Measurements from ENCODE around the gene CDH23. TPM values are rescaled to one million over a fixed set of nuclear protein-coding genes. Genes with fewer than 3 reads are reported as not detected.

CDH23 gene
- total and polyA plus RNA-seq, 7 donors = 1.00 to 3.8 (median 1.9) TPM

DNA sequence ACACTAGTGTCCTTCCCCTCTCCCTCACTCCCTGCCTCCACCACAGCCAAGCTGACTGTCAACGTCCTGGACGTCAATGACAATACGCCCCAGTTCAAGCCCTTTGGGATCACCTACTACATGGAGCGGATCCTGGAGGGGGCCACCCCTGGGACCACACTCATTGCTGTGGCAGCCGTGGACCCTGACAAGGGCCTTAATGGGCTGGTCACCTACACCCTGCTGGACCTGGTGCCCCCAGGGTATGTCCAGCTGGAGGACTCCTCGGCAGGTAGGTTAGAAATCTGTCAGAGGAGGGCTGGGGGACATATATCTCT is 401.5 kb downstream of the CDH23 start:
- TF ChIP-seq, protein P1, sequence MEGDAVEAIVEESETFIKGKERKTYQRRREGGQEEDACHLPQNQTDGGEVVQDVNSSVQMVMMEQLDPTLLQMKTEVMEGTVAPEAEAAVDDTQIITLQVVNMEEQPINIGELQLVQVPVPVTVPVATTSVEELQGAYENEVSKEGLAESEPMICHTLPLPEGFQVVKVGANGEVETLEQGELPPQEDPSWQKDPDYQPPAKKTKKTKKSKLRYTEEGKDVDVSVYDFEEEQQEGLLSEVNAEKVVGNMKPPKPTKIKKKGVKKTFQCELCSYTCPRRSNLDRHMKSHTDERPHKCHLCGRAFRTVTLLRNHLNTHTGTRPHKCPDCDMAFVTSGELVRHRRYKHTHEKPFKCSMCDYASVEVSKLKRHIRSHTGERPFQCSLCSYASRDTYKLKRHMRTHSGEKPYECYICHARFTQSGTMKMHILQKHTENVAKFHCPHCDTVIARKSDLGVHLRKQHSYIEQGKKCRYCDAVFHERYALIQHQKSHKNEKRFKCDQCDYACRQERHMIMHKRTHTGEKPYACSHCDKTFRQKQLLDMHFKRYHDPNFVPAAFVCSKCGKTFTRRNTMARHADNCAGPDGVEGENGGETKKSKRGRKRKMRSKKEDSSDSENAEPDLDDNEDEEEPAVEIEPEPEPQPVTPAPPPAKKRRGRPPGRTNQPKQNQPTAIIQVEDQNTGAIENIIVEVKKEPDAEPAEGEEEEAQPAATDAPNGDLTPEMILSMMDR (IDR thresholded peaks at IDR 0.05) = no peak
- H3K27ac ChIP-seq = no peak overlapping the region
- H3K36me3 ChIP-seq (ENCODE audit: insufficient read depth in 1 of 2, low read depth in 1 of 2) = no peaks in the 10 kb centered on the region
- 89 to 91% (median 91%) methylated on average over 6 of the region's 6 CpGs for WGBS, 3 donors
- no peaks in the 10 kb centered on the region for H3K9me3 ChIP-seq
- H3K4me3 ChIP-seq = no peak overlapping the region
- no peaks in the 10 kb centered on the region for H3K27me3 ChIP-seq (ENCODE audit: insufficient read depth in 3 of 3, low read length in 2 of 3)
- intact Hi-C loops (cut with DNase I) = no loop called here
- ATAC-seq = peak in 1 of 4 donors; percentile 9
- H3K4me1 ChIP-seq = no peaks in the 10 kb centered on the region
- DNase-seq = peak in 1 of 2 donors; percentile 40

DNA sequence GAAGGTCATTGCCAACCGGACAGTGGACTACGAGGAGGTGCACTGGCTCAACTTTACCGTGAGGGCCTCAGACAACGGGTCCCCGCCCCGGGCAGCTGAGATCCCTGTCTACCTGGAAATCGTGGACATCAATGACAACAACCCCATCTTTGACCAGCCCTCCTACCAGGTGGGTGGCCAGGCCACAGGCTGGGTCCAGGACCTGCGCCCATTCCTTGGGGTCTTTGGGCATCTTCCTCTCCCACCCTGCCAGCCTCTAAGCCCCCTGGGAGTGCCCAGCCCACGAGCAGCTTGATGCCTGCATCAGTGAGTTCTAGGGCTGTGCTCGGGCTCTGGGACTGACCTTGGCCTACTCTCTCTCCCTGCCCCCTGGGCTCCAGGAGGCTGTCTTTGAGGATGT is 402.4 kb downstream of the CDH23 start:
- Histone ChIP-seq H3K27me3 (ENCODE audit: insufficient read depth in 3 of 3, low read length in 2 of 3) (no peaks in the 10 kb centered on the region), H3K27ac (no peak overlapping the region), H3K4me1 (no peaks in the 10 kb centered on the region), H3K9me3 (no peaks in the 10 kb centered on the region), H3K4me3 (no peak overlapping the region), H3K36me3 (ENCODE audit: insufficient read depth in 1 of 2, low read depth in 1 of 2) (no peaks in the 10 kb centered on the region)
- TF ChIP-seq, protein P1 (IDR thresholded peaks at IDR 0.05) = no peak
- DNase-seq (peak in 1 of 2 donors; percentile 46), ATAC-seq (no peak)
- intact Hi-C loops (cut with DNase I) = no loop called here
- WGBS, 3 donors = 71 to 90% (median 88%) methylated on average over 10 of the region's 10 CpGs

DNA sequence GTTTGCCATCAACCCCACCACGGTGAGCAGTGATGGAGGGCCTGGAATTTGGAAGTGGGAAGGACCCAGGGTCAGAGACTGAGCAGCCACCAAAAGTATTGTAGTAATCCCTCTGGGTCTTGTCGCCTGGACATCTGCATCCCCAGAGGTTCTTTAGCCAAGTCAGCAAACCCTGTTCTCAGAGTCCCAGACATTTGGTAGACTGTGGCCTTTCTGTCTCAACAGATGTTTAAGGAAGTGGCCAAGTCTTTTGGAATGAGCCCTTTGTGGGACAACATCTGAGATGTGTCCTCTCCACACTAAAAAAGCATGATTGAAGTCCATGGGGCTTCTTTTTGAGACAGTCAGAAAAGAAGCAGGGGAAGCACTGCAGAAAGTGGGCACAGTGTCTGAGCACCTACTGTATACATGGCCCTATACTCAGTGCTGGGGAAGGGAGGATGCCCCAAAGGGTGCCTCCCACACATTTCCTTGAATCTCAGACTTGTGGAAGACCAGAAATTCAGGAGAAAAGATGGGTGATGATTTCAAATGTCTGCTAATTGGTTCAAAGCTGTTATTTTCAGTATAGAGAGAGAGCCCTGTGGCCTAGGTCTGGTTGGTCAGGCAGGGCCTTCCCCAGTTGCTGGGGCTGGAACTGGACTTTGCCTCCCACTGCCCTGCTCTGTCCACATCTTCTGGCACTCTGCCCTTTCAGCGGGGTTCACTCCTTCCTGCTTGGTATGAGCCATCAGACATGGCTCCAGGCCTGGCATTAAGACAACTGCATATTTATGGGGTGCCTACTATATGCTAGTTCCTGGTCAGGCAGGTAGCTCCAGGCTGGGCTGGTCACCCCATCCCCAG is 403.1 kb downstream of the CDH23 start:
- no peaks in the 10 kb centered on the region for H3K36me3 ChIP-seq (ENCODE audit: insufficient read depth in 1 of 2, low read depth in 1 of 2)
- no peaks in the 10 kb centered on the region for H3K27me3 ChIP-seq (ENCODE audit: insufficient read depth in 3 of 3, low read length in 2 of 3)
- no peaks in the 10 kb centered on the region for H3K9me3 ChIP-seq
- TF ChIP-seq, protein P1 (IDR thresholded peaks at IDR 0.05) = no peak
- no peaks in the 10 kb centered on the region for H3K4me1 ChIP-seq
- no peak for ATAC-seq
- 61 to 72% (median 71%) methylated on average over 3 of the region's 3 CpGs for WGBS, 3 donors
- no peak overlapping the region for H3K4me3 ChIP-seq
- intact Hi-C loops (cut with DNase I) = no loop called here
- peak in 1 of 2 donors; percentile 38 for DNase-seq
- H3K27ac ChIP-seq = no peak overlapping the region

DNA sequence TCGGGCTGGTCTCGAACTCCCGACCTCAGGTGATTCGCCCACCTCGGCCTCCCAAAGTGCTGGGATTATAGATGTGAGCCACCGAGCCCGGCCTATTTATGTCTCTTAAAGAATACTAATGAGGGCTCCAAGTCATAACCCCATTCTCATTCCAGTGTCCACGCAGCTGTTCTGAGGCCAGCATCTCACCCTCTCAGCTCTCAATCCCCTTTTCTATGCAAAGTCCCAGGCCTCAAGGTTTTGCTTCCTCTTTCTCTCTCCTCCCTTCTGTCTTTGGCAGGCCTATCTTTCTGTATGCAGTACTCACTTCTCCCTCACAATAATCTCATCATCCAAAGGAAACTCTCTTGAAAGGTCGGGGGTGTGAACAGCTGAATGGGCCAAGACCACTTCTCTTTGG is 404.6 kb downstream of the CDH23 start:
- no peak for DNase-seq
- WGBS, 3 donors = 88 to 94% (median 89%) methylated on average over 9 of the region's 9 CpGs
- H3K4me1 ChIP-seq = no peaks in the 10 kb centered on the region
- H3K27me3 ChIP-seq (ENCODE audit: insufficient read depth in 3 of 3, low read length in 2 of 3) = no peaks in the 10 kb centered on the region
- intact Hi-C loops (cut with DNase I) = no loop called here
- TF ChIP-seq, protein P1 (IDR thresholded peaks at IDR 0.05) = no peak
- H3K4me3 ChIP-seq = no peak overlapping the region
- no peak overlapping the region for H3K27ac ChIP-seq
- ATAC-seq = no peak
- H3K9me3 ChIP-seq = no peaks in the 10 kb centered on the region
- no peaks in the 10 kb centered on the region for H3K36me3 ChIP-seq (ENCODE audit: insufficient read depth in 1 of 2, low read depth in 1 of 2)

DNA sequence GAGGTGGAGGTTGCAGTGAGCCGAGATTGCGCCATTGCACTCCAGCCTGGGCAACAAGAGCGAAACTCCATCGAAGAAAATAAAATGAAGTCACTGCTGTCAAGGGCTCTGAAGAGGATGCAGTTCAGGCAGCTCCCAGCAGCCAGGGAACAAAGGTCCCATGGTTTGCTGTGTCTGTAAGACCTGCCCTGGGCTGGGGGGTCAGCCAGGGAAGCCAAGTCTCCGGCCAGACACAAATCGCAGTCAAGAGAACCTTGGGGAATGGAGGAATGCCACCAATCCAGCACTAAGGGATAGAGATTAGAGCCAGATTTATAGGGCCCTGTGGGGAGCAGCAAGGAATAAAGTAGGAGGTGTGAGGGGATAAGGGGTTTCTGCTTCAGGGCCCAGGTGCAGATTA is 405.5 kb downstream of the CDH23 start:
- no peaks in the 10 kb centered on the region for H3K36me3 ChIP-seq (ENCODE audit: insufficient read depth in 1 of 2, low read depth in 1 of 2)
- H3K4me1 ChIP-seq = no peaks in the 10 kb centered on the region
- H3K9me3 ChIP-seq = no peaks in the 10 kb centered on the region
- ATAC-seq = no peak
- H3K27me3 ChIP-seq (ENCODE audit: insufficient read depth in 3 of 3, low read length in 2 of 3) = no peaks in the 10 kb centered on the region
- no peak overlapping the region for H3K4me3 ChIP-seq
- no peak overlapping the region for H3K27ac ChIP-seq
- peak in 1 of 2 donors; percentile 11 for DNase-seq
- intact Hi-C loops (cut with DNase I) = no loop called here
- 92 to 93% (median 93%) methylated on average over 6 of the region's 6 CpGs for WGBS, 3 donors
- TF ChIP-seq, protein P1 (IDR thresholded peaks at IDR 0.05) = no peak

Data from psoas muscle (tissue), 8 donors.